Activated CD4-positive, alpha-beta memory T cell treated with anti-CD3 and anti-CD28 coated beads for 36 hours (primary cell): ENCODE results near the gene RPS6KA1. TPM values are rescaled to one million over a fixed set of nuclear protein-coding genes. Genes with fewer than 3 reads are reported as not detected.
A peak's percentile ranks its signal among the peaks of the same experiment; 100 is the strongest.
"Not testable (repeated sequence)": the region's sequence is repeated elsewhere in the genome, so short reads cannot be mapped to it uniquely, and the experiment has no call there.

ENCODE experiments used
- CTCF ChIA-PET: fragments of 350-600 bp; sonication (Branson Sonifier 250); formaldehyde crosslinking; loops from one replicate; lab custom pipeline; 2021; ENCODE audit warnings: antibody characterized with exemption, inconsistent platforms; lab: Charles Lee
- POLR2A ChIA-PET: fragments of 350-600 bp; sonication (Branson Sonifier 250); formaldehyde crosslinking; loops from one replicate; lab custom pipeline; 2021; ENCODE audit warnings: antibody characterized with exemption; lab: Charles Lee
- DNase-seq: peaks from one replicate; pipeline ENCODE4 v3.0.0-alpha.2; 2020
- H3K27ac Mint-ChIP-seq: one replicate; pipeline ENCODE4 v1.8.0; 2021; ENCODE audit warnings: mixed read lengths
- H3K27me3 Mint-ChIP-seq: one replicate; pipeline ENCODE4 v1.8.0; 2021; ENCODE audit warnings: mixed read lengths
- H3K36me3 Mint-ChIP-seq: one replicate; pipeline ENCODE4 v1.8.0; 2021; ENCODE audit warnings: mixed read lengths
- H3K4me1 Mint-ChIP-seq: one replicate; pipeline ENCODE4 v1.8.0; 2021; ENCODE audit warnings: low read depth, mixed read lengths
- H3K4me3 Mint-ChIP-seq: one replicate; pipeline ENCODE4 v1.8.0; 2021; ENCODE audit warnings: mild to moderate bottlenecking, mixed read lengths
- H3K9me3 Mint-ChIP-seq: one replicate; pipeline ENCODE4 v1.8.0; 2021; ENCODE audit warnings: mixed read lengths
- intact Hi-C: fragments of 100-400 bp; cut with micrococcal nuclease; formaldehyde crosslinking; loops from one replicate; pipeline ENCODE4 v1.15.1; 2023
- total RNA-seq, 2 experiments: library from RNA; stranded (reverse); gene quantifications; one replicate each; pipeline ENCODE4 v1.2.3, GENCODE V29; 2021

RPS6KA1 gene
- total RNA-seq, 2 experiments from 2014 or later = 109 to 112 TPM

DNA sequence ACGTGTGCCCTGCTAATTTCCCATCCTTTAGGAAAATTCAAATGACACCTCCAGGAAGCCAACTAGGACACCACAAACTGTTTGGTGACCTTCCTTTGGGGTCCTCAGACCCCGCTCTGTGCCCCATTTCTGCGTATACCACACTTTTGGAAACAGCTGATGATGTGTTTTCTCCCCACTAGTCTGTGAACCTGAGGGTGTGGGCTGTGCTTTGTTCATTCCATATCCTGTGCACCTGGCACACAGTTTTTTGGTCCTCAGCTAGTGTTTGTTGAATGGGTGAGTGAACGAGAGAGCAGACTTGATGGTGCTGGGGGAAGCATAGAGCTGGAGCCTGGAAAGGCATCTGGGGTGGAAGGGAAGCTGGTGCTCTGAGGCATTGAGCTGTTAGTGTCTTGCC, 48.6 kb downstream of the RPS6KA1 start:
- POLR2A ChIA-PET = interaction anchor here (1.4 kb wide), 1 partner anchor 36 kb away, joined by 3 read pairs; no protein-coding TSS in a partner anchor
- Mint-ChIP-seq H3K36me3 (peaks cover 14% of the 10 kb centered on the region), H3K9me3 (no peaks in the 10 kb centered on the region), H3K4me3 (no peak overlapping the region), H3K27ac (peak overlapping the region; percentile 57), H3K27me3 (no peaks in the 10 kb centered on the region), H3K4me1 (peaks cover 61% of the 10 kb centered on the region)
- intact Hi-C loops = no loop called here
- DNase-seq = peak; percentile 28
- CTCF ChIA-PET = interaction anchor here (1.0 to 2.4 kb wide), 3 partner anchors 16 to 213 kb away, joined by 3 to 8 read pairs (median 3); no protein-coding TSS in a partner anchor

DNA sequence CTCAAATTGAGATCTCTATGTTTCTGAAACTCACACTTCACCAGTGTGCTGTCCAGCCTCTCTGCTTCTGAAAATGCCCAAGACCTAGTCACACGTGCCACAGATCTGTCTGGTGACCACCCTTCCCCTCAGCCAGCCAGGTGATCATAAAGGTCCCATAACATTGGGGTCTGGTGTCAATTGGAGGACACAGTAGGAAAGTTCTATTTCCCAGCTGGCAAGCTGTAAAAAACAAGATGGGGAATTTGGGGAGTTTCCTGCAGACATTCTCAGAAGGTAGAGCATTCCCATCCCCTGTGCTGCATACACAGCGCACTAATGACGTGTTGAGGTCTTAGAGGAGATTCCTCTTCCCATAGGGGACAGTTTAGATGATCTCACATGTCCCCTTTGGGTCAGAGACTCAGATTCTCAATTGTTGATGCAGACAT, 50.1 kb downstream of the RPS6KA1 start:
- H3K27ac Mint-ChIP-seq = peak overlapping the region; percentile 73
- ChIA-PET CTCF (interaction anchor here (0.7 to 5.1 kb wide), 3 partner anchors 79 to 210 kb away, joined by 3 to 65 read pairs (median 8); partner anchors contain the start of gene PIGV), POLR2A (interaction anchor here (1.0 to 1.6 kb wide), 3 partner anchors 24 to 79 kb away, joined by 4 to 8 read pairs (median 4); no protein-coding TSS in a partner anchor)
- no peaks in the 10 kb centered on the region for H3K9me3 Mint-ChIP-seq
- H3K27me3 Mint-ChIP-seq = no peaks in the 10 kb centered on the region
- intact Hi-C loops = loop anchor here (1.0 to 5.0 kb wide), 5 partner anchors 79 to 288 kb away; no protein-coding TSS in a partner anchor
- peak; percentile 33 for DNase-seq
- H3K4me3 Mint-ChIP-seq = no peak overlapping the region
- peaks cover 64% of the 10 kb centered on the region for H3K4me1 Mint-ChIP-seq
- H3K36me3 Mint-ChIP-seq = peaks cover 7% of the 10 kb centered on the region

DNA sequence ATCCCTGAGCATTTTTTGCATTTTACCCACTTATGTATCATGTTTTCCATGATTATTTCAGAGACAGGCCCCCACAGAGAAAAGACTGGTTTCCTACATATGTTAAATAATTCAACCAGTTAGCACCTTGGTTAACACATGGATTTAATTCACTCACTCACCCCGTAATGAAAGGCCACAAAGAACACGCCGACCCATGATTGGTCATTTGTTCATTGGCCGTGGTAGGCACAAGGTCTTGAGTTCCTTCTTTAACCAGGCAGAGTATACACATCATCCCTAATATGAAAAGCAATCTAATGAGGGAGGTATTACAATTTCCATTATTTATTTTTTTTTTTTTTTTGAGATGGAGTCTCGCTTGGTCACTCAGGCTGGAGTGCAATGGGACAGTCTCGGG, 50.6 kb downstream of the RPS6KA1 start:
- peak; percentile 49 for DNase-seq
- ChIA-PET POLR2A (interaction anchor here (1.0 to 1.6 kb wide), 5 partner anchors 24 to 207 kb away, joined by 3 to 8 read pairs (median 4); partner anchors contain the start of genes HMGN2 and PIGV), CTCF (interaction anchor here (0.9 to 5.1 kb wide), 3 partner anchors 41 to 209 kb away, joined by 3 to 65 read pairs (median 22); partner anchors contain the start of gene PIGV)
- peak overlapping the region; percentile 73 for H3K27ac Mint-ChIP-seq
- intact Hi-C loops = loop anchor here (1.0 to 5.0 kb wide), 5 partner anchors 79 to 287 kb away; no protein-coding TSS in a partner anchor
- peaks cover 61% of the 10 kb centered on the region for H3K4me1 Mint-ChIP-seq
- H3K27me3 Mint-ChIP-seq = no peaks in the 10 kb centered on the region
- no peaks in the 10 kb centered on the region for H3K9me3 Mint-ChIP-seq
- peaks cover 2% of the 10 kb centered on the region for H3K36me3 Mint-ChIP-seq
- no peak overlapping the region for H3K4me3 Mint-ChIP-seq

DNA sequence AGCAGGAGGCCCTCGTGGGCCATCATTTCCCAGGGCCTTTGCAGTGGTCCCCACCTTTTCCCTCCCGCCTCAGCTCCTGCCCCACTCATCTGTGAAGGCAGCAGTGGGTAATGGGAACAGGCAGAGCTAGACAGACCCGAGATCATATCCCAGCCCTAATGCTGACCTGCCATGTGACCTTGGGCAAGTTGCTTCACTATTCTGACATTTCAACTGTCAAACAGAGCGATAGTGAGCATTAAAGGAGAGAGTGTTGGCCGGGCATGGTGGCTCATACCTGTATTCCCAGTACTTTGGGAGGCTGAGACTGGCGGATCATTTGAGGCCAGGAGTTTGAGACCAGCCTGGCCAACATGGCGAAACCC, 51.7 kb downstream of the RPS6KA1 start:
- Mint-ChIP-seq H3K4me3 (no peak overlapping the region), H3K27me3 (no peaks in the 10 kb centered on the region), H3K4me1 (peaks cover 58% of the 10 kb centered on the region), H3K36me3 (no peaks in the 10 kb centered on the region), H3K9me3 (no peaks in the 10 kb centered on the region), H3K27ac (peak overlapping the region; percentile 89)
- no peak for DNase-seq
- CTCF ChIA-PET = interaction anchor here (0.8 to 5.1 kb wide), 6 partner anchors 17 to 208 kb away, joined by 3 to 65 read pairs (median 14); partner anchors contain the start of gene PIGV
- intact Hi-C loops = loop anchor here (2.0 to 5.0 kb wide), 4 partner anchors 80 to 286 kb away; no protein-coding TSS in a partner anchor
- POLR2A ChIA-PET = interaction anchor here (0.9 to 2.7 kb wide), 10 partner anchors 11 to 283 kb away, joined by 3 to 17 read pairs (median 4); partner anchors contain the start of genes HMGN2 and PIGV

DNA sequence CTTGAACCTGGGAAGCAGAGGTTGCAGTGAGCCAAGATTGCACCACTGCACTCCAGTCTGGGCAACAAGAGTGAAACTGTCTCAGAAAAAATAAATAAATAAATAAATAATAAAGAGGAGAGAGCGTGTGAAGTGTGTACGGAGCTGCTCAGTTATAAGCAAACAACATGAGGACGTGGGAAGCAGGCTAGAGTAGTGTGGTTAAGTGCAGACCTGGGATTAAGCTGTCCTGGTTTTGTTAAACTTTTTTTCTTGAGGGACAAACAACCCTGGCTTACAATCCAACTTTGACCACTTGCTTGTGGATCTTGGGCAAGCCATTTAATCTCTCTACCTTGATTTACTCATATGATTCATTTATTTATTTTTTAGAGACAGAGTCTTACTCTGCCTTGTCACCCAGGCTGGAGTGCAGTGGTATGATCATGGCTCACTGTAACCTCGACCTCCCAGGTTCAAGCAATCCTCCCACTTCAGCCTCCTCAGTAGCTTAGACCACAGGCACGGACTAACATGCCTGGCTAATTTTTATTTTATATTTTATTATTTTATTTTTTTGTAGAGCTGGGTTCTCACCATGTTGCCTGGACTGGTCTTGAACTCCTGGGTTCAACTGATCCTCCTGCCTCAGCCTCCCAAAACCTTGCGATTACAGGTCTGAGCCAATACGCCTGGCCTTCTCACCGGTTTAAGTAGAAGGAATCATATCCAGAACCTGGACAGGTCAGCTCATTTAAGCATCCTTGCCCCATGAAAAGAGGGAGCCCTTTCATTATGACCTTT, 52.7 kb downstream of the RPS6KA1 start:
- peak; percentile 39 for DNase-seq
- intact Hi-C loops = loop anchor here (1.0 to 5.0 kb wide), 4 partner anchors 40 to 285 kb away; no protein-coding TSS in a partner anchor
- ChIA-PET POLR2A (interaction anchor here (0.9 to 2.7 kb wide), 13 partner anchors 15 to 318 kb away, joined by 3 to 17 read pairs (median 5); partner anchors contain the start of gene GPATCH3), CTCF (interaction anchor here (0.7 to 5.1 kb wide), 13 partner anchors 12 to 412 kb away, joined by 3 to 65 read pairs (median 6); partner anchors contain the start of genes PIGV and ZNF593)
- Mint-ChIP-seq H3K4me1 (peaks cover 54% of the 10 kb centered on the region), H3K9me3 (no peaks in the 10 kb centered on the region), H3K27ac (peak overlapping the region; percentile 73), H3K4me3 (no peak overlapping the region), H3K36me3 (no peaks in the 10 kb centered on the region), H3K27me3 (no peaks in the 10 kb centered on the region)

DNA sequence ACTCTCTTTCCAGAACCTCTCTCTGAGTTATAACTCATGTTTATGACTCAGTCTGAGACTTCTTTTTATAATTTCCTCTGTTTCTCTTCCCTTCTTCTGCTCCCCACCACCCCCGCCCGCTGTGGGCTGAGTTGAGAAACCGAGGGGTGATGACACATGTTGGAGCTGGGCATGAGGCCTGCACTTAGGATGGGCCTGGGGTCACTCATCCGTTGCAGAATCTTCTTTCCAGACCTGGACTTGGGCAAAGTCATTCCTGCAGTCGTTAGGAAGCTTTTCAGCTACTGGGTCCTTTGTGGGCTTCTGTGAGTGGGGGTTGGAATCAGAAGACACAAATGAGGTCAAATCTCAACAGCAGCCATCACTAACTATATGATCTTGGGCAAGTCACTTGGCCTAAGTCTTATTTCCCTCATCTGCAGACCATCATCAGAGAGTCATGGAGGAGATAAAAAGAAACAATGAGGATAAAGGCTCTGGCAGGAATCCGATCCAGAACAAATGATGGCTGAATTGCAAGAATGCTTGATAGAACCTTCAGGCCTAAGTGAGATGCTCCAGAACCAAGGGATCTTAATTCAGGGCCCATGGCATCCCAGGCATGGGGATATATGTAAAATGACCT, 53.4 kb downstream of the RPS6KA1 start:
- intact Hi-C loops = loop anchor here (1.0 to 5.0 kb wide), 4 partner anchors 41 to 284 kb away; no protein-coding TSS in a partner anchor
- H3K27me3 Mint-ChIP-seq = no peaks in the 10 kb centered on the region
- H3K9me3 Mint-ChIP-seq = no peaks in the 10 kb centered on the region
- H3K4me1 Mint-ChIP-seq = peaks cover 47% of the 10 kb centered on the region
- no peak overlapping the region for H3K4me3 Mint-ChIP-seq
- H3K36me3 Mint-ChIP-seq = no peaks in the 10 kb centered on the region
- ChIA-PET CTCF (interaction anchor here (0.7 to 5.1 kb wide), 15 partner anchors 11 to 413 kb away, joined by 3 to 65 read pairs (median 6); partner anchors contain the start of genes PIGV and ZNF593), POLR2A (interaction anchor here (0.9 to 2.7 kb wide), 13 partner anchors 15 to 317 kb away, joined by 3 to 17 read pairs (median 5); partner anchors contain the start of gene GPATCH3)
- peak overlapping the region; percentile 73 for H3K27ac Mint-ChIP-seq
- peak; percentile 94 for DNase-seq

DNA sequence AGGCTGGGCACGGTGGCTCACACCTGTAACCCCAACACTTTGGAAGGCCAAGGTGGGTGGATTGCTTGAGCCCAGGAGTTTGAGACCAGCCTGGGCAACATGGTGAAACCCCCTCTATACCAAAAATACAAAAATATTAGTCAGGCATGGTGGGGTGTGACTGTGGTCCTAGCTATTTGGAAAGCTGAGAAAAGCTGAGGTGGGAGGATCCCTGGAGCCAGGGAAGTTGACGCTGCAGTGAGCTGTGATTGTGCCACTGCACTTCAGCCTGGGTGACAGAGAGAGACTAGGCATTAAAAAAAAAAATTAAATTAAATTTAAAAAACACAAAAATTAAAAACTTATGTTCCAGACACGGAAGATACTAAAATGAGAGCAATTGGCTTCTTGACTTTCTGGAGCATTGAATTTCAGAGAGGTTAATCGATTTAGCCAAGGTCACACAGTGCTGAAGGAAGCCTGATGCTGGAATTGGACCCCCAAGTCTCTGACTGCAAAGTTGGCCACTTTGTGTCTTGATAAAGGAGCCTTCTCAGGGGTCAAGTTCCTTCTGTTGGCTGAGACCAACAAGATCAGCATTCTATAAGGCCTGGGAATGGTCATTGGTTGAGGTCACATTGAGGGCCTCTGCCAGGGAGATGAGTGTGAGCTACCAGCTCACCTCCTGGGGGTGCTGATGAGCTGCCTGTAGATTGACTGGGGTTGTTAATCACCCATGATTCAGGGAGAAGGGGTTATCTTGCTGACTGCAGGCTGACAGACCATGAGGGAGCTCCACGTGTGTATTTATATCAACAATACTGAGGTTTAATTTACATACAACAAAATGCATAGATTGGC, 54.3 kb downstream of the RPS6KA1 start:
- POLR2A ChIA-PET = interaction anchor here (0.6 to 1.4 kb wide), 3 partner anchors 39 to 249 kb away, joined by 3 to 4 read pairs (median 4); partner anchors contain the start of gene PIGV
- Mint-ChIP-seq H3K4me3 (no peak overlapping the region), H3K9me3 (peaks cover 1% of the 10 kb centered on the region), H3K36me3 (no peaks in the 10 kb centered on the region), H3K27me3 (no peaks in the 10 kb centered on the region), H3K4me1 (peaks cover 40% of the 10 kb centered on the region), H3K27ac (no peak overlapping the region)
- intact Hi-C loops = loop anchor here (5.0 kb wide), 2 partner anchors 108 to 283 kb away; no protein-coding TSS in a partner anchor
- peak; percentile 80 for DNase-seq
- CTCF ChIA-PET = interaction anchor here (0.7 to 5.1 kb wide), 16 partner anchors 10 to 340 kb away, joined by 3 to 65 read pairs (median 6); partner anchors contain the start of gene PIGV

DNA sequence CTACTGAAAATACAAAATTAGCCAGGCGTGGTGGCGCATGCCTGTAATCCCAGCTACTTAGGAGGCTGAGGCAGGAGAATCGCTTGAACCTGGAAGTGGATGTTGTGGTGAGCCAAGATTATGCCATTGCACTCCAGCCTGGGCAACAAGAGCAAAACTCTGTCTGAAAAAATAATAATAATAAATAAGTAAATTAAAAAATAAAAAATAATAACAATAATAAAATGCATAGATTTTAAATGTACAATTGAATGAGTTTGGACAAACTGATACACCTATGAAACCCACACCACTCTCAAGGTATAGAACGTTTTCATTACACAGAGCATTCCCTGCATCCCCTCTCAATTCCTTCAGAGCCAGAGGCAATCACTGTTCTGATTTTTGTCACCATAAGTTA, 55.0 kb downstream of the RPS6KA1 start:
- not testable (repeated sequence) for H3K27ac Mint-ChIP-seq, H3K9me3 Mint-ChIP-seq, H3K36me3 Mint-ChIP-seq, H3K4me3 Mint-ChIP-seq, DNase-seq, H3K27me3 Mint-ChIP-seq
- intact Hi-C loops = loop anchor here (5.0 kb wide), 2 partner anchors 108 to 283 kb away; no protein-coding TSS in a partner anchor
- POLR2A ChIA-PET = interaction anchor here (0.6 to 1.4 kb wide), 3 partner anchors 40 to 249 kb away, joined by 3 to 4 read pairs (median 4); partner anchors contain the start of gene PIGV
- peaks cover 34% of the 10 kb centered on the region for H3K4me1 Mint-ChIP-seq
- CTCF ChIA-PET = interaction anchor here (0.7 to 5.1 kb wide), 15 partner anchors 10 to 339 kb away, joined by 3 to 65 read pairs (median 6); partner anchors contain the start of gene PIGV

DNA sequence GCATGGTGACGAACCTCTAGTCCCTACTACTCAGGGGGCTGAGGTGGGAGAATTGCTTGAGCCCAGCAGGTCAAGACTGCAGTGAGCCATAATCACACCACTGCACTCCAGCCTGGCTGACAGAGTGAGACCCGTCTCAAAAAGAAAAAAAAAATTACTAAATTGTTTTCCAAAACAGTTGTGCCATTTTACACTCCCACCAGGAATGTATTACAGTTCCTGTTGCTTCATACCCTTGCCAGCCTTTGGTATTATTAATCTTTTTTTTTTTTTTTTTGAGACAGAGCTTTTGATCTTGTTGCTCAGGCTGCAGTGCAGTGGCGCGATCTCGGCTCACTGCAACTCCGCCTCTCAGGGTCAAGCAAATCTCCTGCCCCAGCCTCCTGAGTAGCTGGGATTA, 55.9 kb downstream of the RPS6KA1 start:
- ChIA-PET CTCF (interaction anchor here (0.6 to 2.0 kb wide), 2 partner anchors 12 to 44 kb away, joined by 3 to 7 read pairs; no protein-coding TSS in a partner anchor), POLR2A (no interaction called here)
- no peak overlapping the region for H3K27ac Mint-ChIP-seq
- peaks cover 6% of the 10 kb centered on the region for H3K9me3 Mint-ChIP-seq
- DNase-seq = no peak
- no peak overlapping the region for H3K4me3 Mint-ChIP-seq
- H3K27me3 Mint-ChIP-seq = no peaks in the 10 kb centered on the region
- intact Hi-C loops = no loop called here
- peaks cover 26% of the 10 kb centered on the region for H3K4me1 Mint-ChIP-seq
- H3K36me3 Mint-ChIP-seq = no peaks in the 10 kb centered on the region

DNA sequence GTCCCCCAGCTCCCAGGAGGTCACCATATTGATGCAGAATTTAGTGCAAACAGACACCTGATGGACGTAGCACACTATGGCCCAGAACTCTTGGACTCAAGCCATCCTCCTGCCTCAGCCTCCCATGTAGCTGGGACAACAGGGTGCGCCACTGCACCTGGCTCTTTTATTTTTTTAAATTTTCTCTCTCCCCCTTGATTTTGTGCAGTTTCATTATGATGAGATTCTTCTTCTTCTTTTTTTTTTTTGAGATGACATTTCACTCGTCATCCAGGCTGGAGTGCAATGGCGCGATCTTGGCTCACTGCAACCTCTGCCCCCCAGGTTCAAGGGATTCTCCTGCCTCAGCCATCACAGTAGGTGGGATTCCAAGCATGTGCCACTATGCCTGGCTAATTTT, 63.8 kb downstream of the RPS6KA1 start:
- no peak overlapping the region for H3K27ac Mint-ChIP-seq
- DNase-seq = no peak
- POLR2A ChIA-PET = no interaction called here
- intact Hi-C loops = no loop called here
- H3K36me3 Mint-ChIP-seq = no peaks in the 10 kb centered on the region
- no peaks in the 10 kb centered on the region for H3K27me3 Mint-ChIP-seq
- H3K4me1 Mint-ChIP-seq = peaks cover 6% of the 10 kb centered on the region
- peaks cover 6% of the 10 kb centered on the region for H3K9me3 Mint-ChIP-seq
- H3K4me3 Mint-ChIP-seq = no peak overlapping the region
- CTCF ChIA-PET = interaction anchor here (1.4 to 2.0 kb wide), 4 partner anchors 10 to 196 kb away, joined by 3 to 14 read pairs (median 9); no protein-coding TSS in a partner anchor
